Subcutaneous adipose tissue (tissue), 4 donors: ENCODE data around the gene OXLD1. TPM values are rescaled to one million over a fixed set of nuclear protein-coding genes. Genes with fewer than 3 reads are reported as not detected.

Experiments
- total RNA-seq, 4 donors: library from RNA; depleted of rRNA; stranded (reverse); fragments of >200 nt; gene quantifications; one replicate each; pipeline ENCODE4 v1.1.0, GENCODE V29; 2016
- TF ChIP-seq, protein P1 (sequence below): fragments of 450-650 bp; IDR thresholded peaks from one replicate; pipeline ENCODE4 v1.5.1; 2016; ENCODE audit warnings: low read depth, mild to moderate bottlenecking, control low read depth, antibody characterized with exemption, moderate library complexity

OXLD1 gene
- total RNA-seq, 4 donors from 2014 or later: 12.4 to 47.3 (median 34.1) TPM

DNA sequence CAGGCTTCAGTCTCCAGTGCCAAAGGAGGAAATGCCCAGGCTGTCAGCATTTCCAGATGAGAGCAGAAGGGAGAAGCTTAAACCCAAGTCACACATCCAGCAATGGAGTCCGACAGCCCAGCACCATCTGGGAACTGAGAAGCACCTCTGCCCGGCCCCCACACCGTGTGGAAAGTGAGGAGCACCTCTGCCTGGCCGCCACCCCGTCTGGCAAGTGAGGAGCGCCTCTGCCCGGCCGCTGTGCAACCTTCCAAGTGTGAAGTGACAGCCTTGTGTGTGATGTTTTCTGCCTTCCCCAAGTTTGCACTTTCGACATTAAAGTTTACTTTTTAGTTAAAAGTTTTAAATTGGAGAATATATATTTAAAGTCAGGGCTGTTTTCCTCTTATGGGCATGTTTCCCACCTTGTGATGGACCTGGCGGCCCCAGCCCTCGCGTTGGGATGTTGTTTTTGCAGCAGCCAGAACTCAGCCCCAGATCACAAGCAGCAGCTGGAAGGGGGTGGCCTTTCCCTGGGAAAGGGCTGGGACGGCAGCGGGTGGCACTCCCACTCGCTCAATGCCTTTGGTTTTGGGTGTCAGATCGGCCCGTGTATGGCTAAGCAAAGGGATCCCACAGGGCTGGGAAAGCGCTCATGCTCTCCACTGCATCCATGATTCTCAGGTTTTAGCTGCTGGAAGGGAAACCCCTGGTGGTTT is 7.3 kb upstream of the OXLD1 start:
- TF ChIP-seq, protein P1, sequence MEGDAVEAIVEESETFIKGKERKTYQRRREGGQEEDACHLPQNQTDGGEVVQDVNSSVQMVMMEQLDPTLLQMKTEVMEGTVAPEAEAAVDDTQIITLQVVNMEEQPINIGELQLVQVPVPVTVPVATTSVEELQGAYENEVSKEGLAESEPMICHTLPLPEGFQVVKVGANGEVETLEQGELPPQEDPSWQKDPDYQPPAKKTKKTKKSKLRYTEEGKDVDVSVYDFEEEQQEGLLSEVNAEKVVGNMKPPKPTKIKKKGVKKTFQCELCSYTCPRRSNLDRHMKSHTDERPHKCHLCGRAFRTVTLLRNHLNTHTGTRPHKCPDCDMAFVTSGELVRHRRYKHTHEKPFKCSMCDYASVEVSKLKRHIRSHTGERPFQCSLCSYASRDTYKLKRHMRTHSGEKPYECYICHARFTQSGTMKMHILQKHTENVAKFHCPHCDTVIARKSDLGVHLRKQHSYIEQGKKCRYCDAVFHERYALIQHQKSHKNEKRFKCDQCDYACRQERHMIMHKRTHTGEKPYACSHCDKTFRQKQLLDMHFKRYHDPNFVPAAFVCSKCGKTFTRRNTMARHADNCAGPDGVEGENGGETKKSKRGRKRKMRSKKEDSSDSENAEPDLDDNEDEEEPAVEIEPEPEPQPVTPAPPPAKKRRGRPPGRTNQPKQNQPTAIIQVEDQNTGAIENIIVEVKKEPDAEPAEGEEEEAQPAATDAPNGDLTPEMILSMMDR: no peak

DNA sequence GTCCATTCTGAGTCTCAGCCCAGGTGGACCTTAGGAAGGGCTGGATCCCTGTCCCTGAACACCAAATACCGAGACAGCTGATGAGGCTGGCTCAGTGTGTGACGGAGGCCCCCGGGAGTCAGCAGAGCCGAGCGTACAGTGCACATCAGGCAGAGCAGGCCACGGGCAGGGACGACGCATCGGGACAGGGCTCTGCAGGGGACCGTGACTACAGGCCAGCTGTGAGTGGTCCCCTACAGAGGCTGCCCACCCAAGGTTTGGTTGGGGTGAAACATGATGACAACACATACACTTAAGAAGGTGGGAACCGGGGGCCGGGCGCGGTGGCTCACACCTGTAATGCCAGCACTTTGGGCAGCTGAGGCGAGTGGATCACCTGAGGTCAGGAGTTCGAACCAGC is 6.5 kb upstream of the OXLD1 start:
- TF ChIP-seq, protein P1: no peak

DNA sequence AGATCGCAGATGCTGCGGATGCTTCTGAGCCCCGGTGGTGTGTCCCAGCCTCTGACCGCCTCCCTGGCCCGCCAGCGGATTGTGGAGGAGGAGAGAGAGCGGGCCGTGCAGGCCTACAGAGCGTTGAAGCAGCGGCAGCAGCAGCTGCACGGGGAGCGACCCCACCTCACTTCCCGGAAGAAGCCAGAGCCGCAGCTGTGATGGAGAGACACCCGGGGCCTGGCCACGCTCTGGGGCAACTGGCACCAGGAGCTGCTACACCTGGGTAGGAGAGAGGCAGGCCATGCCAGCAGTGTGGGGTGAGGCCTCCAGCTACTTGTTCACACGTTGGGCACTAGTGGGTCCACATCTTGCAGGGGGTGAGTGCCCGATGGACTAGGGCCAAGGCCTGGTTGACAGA is 6.1 kb upstream of the OXLD1 start:
- TF ChIP-seq, protein P1: no peak

DNA sequence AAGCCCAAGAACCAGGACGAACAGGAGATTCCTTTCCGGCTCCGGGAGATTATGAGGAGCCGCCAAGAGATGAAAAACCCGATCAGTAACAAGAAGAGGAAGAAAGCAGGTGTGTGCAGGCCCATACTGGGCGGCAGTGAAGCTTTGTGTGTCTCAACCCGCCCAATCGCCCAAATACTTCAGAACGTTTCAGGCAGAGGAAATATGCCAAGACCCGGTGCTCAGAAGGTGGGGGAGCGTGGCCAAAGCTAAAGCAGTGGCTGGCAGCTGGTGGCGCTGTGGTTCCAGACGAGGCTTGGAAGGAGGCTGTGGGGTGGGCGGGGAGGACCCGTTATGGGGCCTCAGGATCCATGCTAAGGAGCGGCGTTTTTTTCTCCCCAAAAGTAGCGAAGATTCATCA is 1.3 kb upstream of the OXLD1 start:
- TF ChIP-seq, protein P1: no peak

DNA sequence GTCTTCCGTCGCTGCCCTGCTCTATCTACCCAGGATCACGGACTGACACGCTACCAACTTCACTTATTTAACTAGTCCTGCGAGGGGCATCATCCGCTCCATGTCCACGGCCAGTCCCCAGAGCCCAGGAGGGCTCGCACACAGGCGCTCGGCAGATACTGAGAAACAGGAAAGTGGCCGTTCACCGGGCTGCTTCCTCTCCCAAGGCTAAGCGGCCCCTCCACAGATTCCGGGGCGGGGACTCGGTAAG is 388 bp downstream of the OXLD1 start:
- TF ChIP-seq, protein P1: no peak

DNA sequence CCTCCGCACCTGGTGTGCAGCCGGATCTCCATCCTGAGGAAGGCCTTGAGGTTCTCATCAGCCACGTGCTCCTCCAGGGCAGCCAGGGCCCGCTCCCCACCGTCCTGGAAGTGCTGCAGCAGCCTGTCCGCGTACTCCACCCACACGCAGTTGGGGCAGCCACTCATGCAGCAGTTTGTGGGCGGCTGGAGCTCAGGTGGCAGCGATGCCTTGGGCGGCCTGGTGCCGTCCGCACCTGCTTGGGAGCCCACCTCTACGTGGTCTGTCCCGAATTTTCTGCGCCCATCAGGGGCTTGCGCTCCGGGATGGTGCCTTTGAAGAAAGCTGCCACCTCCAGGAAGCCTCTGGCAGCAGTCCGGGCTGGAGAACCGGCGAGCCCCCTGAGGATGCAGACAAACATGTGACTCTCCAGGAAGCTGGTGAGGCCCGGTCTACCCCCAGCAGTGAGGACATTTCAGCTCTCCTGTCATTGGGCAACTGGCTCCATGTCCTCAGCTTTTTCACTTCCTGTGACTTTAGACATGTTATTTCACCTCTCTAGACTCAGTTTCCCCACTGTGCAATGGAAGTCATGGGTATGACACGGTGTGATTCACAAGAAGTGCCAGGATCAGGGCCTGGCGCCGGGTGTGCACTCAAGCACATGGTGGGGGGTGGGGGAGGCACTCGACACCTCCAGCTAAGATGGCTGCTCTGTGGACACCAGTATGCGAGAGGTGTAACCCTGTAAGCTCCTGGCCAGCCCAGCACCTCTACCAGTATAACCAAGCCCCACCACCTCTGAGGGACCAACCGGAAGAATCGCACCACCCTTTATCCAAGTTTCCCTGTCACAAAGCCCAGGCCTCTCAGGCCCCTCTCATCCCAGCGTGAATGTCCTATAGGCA is 957 bp downstream of the OXLD1 start:
- TF ChIP-seq, protein P1: no peak

DNA sequence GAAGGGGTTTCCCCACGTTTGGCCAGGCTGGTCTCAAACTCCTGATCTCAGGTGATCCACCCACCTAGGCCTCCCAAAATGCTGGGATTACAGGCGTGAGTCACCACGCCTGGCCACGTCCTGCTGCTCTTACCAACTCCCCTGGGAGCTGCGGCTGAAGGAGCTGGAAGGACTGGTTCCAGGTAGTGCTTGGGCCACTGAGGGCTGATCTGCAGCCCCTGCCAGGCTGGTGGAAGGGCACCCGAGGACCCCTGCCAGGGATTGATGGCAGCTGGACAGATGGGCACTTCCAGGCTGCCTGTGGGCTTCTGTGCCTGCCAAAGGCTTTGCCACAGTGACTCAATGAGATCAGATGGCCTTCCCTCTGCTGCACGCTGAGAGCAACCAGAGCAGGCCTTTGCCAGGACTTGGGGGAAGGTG is 2.3 kb downstream of the OXLD1 start:
- TF ChIP-seq, protein P1: no peak
